Mucosa of rectum (tissue), 2 donors: ENCODE data around the gene NUDT1.

Source experiments
- H3K27ac ChIP-seq, 2 donors: one replicate each; pipeline ENCODE4 v1.7.0; 2013; ENCODE audit warnings: inconsistent platforms in 2 of 2, low read depth in 2 of 2, low read length in 2 of 2
- H3K27me3 ChIP-seq, 2 donors: one replicate each; pipeline ENCODE4 v1.7.0; 2013; ENCODE audit warnings: low read length in 2 of 2; ENCODE audit not compliant: control insufficient read depth in 2 of 2, insufficient read depth in 2 of 2
- H3K36me3 ChIP-seq, 2 donors: one replicate each; pipeline ENCODE4 v1.7.0; 2013; ENCODE audit warnings: low read length in 2 of 2; ENCODE audit not compliant: control insufficient read depth in 2 of 2, insufficient read depth in 2 of 2
- H3K4me1 ChIP-seq, 2 donors: one replicate each; pipeline ENCODE4 v1.7.0; 2013; ENCODE audit warnings: low read length in 2 of 2, mild to moderate bottlenecking in 1 of 2; ENCODE audit not compliant: control insufficient read depth in 2 of 2, insufficient read depth in 2 of 2
- H3K4me3 ChIP-seq, 2 donors: one replicate each; pipeline ENCODE4 v1.7.0; 2013; ENCODE audit warnings: low read length in 2 of 2
- H3K9ac ChIP-seq, 2 donors: one replicate each; pipeline ENCODE4 v1.7.0; 2013; ENCODE audit warnings: low read length in 2 of 2, low read depth in 1 of 2, mild to moderate bottlenecking in 1 of 2
- H3K9me3 ChIP-seq, 2 donors: one replicate each; pipeline ENCODE4 v1.7.0; 2013; ENCODE audit warnings: low read length in 2 of 2; ENCODE audit not compliant: control insufficient read depth in 2 of 2
- donor health status: healthy.
- donor health status: Normal muscosa, but diverticular disease.

NUDT1 gene

GRCh38 chr7:2222516-2222915 is 19.5 kb upstream of the NUDT1 start:
- H3K36me3 ChIP-seq = peaks cover 34 to 36% of the 10 kb centered on the region in 2 donors
- H3K4me1 ChIP-seq = no peaks in the 10 kb centered on the region
- no peaks in the 10 kb centered on the region for H3K9me3 ChIP-seq
- no peaks in the 10 kb centered on the region for H3K27me3 ChIP-seq
- H3K4me3 ChIP-seq = no peak overlapping the region
- no peak overlapping the region for H3K9ac ChIP-seq
- H3K27ac ChIP-seq = no peak overlapping the region

- Histone ChIP-seq H3K27me3 (no peaks in the 10 kb centered on the region), H3K4me3 (no peak overlapping the region), H3K36me3 (peaks cover 28 to 30% of the 10 kb centered on the region in 2 donors), H3K4me1 (no peaks in the 10 kb centered on the region), H3K9ac (no peak overlapping the region), H3K9me3 (no peaks in the 10 kb centered on the region), H3K27ac (no peak overlapping the region)
Observed at GRCh38 chr7:2223321-2223720, 18.7 kb upstream of the NUDT1 start.

- Histone ChIP-seq H3K4me3 (no peak overlapping the region), H3K9me3 (no peaks in the 10 kb centered on the region), H3K27me3 (no peaks in the 10 kb centered on the region), H3K9ac (no peak overlapping the region), H3K27ac (no peak overlapping the region), H3K4me1 (no peaks in the 10 kb centered on the region), H3K36me3 (peaks cover 26 to 28% of the 10 kb centered on the region in 2 donors)
Observed at GRCh38 chr7:2224491-2224928, 17.5 kb upstream of the NUDT1 start.

- H3K27me3 ChIP-seq = no peaks in the 10 kb centered on the region
- H3K4me1 ChIP-seq = no peaks in the 10 kb centered on the region
- H3K9ac ChIP-seq = no peak overlapping the region
- peaks cover 26 to 31% of the 10 kb centered on the region in 2 donors for H3K36me3 ChIP-seq
- H3K27ac ChIP-seq = no peak overlapping the region
- H3K9me3 ChIP-seq = no peaks in the 10 kb centered on the region
- no peak overlapping the region for H3K4me3 ChIP-seq
Observed at GRCh38 chr7:2224934-2225333, 17.1 kb upstream of the NUDT1 start.

GRCh38 chr7:2225336-2225735 is 16.7 kb upstream of the NUDT1 start:
- Histone ChIP-seq H3K36me3 (peaks cover 26 to 34% of the 10 kb centered on the region in 2 donors), H3K27ac (no peak overlapping the region), H3K9ac (no peak overlapping the region), H3K4me1 (peaks cover 0 to 1% of the 10 kb centered on the region in 2 donors), H3K4me3 (no peak overlapping the region), H3K9me3 (no peaks in the 10 kb centered on the region), H3K27me3 (no peaks in the 10 kb centered on the region)

GRCh38 chr7:2225830-2226229 is 16.2 kb upstream of the NUDT1 start:
- Histone ChIP-seq H3K4me1 (peaks cover 0 to 4% of the 10 kb centered on the region in 2 donors), H3K4me3 (no peak overlapping the region), H3K9ac (no peak overlapping the region), H3K27me3 (no peaks in the 10 kb centered on the region), H3K27ac (no peak overlapping the region), H3K36me3 (peaks cover 26 to 34% of the 10 kb centered on the region in 2 donors), H3K9me3 (no peaks in the 10 kb centered on the region)

- Histone ChIP-seq H3K27me3 (no peaks in the 10 kb centered on the region), H3K9me3 (no peaks in the 10 kb centered on the region), H3K4me3 (no peak overlapping the region), H3K4me1 (peaks cover 5 to 15% of the 10 kb centered on the region in 2 donors), H3K27ac (no peak overlapping the region), H3K36me3 (peaks cover 23 to 27% of the 10 kb centered on the region in 2 donors), H3K9ac (no peak overlapping the region)
Observed at GRCh38 chr7:2227699-2228098, 14.3 kb upstream of the NUDT1 start.

- no peak overlapping the region for H3K27ac ChIP-seq
Observed at GRCh38 chr7:2228921-2229320, 13.1 kb upstream of the NUDT1 start.

GRCh38 chr7:2229467-2229866 is 12.6 kb upstream of the NUDT1 start:
- Histone ChIP-seq H3K27ac (no peak overlapping the region), H3K4me3 (no peak overlapping the region), H3K4me1 (peaks cover 8 to 18% of the 10 kb centered on the region in 2 donors), H3K9me3 (no peaks in the 10 kb centered on the region), H3K36me3 (peaks cover 23 to 27% of the 10 kb centered on the region in 2 donors), H3K27me3 (no peaks in the 10 kb centered on the region), H3K9ac (no peak overlapping the region)

More at GRCh38 chr7:2228921-2229320, 13.1 kb upstream of the NUDT1 start:
- H3K27me3 ChIP-seq = no peaks in the 10 kb centered on the region
- H3K4me1 ChIP-seq = peaks cover 8 to 18% of the 10 kb centered on the region in 2 donors
- no peak overlapping the region for H3K4me3 ChIP-seq
- peaks cover 23 to 27% of the 10 kb centered on the region in 2 donors for H3K36me3 ChIP-seq
- H3K9ac ChIP-seq = no peak overlapping the region
- H3K9me3 ChIP-seq = no peaks in the 10 kb centered on the region

- H3K27ac ChIP-seq = no peak overlapping the region
- peaks cover 8 to 18% of the 10 kb centered on the region in 2 donors for H3K4me1 ChIP-seq
- H3K36me3 ChIP-seq = peaks cover 23 to 27% of the 10 kb centered on the region in 2 donors
- H3K9me3 ChIP-seq = no peaks in the 10 kb centered on the region
- H3K9ac ChIP-seq = no peak overlapping the region
- H3K27me3 ChIP-seq = no peaks in the 10 kb centered on the region
- no peak overlapping the region for H3K4me3 ChIP-seq
Observed at GRCh38 chr7:2230226-2230625, 11.8 kb upstream of the NUDT1 start.

GRCh38 chr7:2230882-2231281 is 11.1 kb upstream of the NUDT1 start:
- Histone ChIP-seq H3K4me1 (peaks cover 8 to 18% of the 10 kb centered on the region in 2 donors), H3K9ac (no peak overlapping the region), H3K36me3 (peaks cover 18 to 23% of the 10 kb centered on the region in 2 donors)

More at GRCh38 chr7:2230882-2231281, 11.1 kb upstream of the NUDT1 start:
- H3K27me3 ChIP-seq = no peaks in the 10 kb centered on the region
- H3K9me3 ChIP-seq = no peaks in the 10 kb centered on the region
- no peak overlapping the region for H3K27ac ChIP-seq
- no peak overlapping the region for H3K4me3 ChIP-seq
